TTC549 (cell line): Measurements from ENCODE around the gene GJB6.

Source experiments
- FAIRE-seq: peaks from 2 replicates; lab custom pipeline; 2012; peaks lifted over from hg19 to GRCh38; lab: Jason Lieb, UNC

Gene GJB6

DNA sequence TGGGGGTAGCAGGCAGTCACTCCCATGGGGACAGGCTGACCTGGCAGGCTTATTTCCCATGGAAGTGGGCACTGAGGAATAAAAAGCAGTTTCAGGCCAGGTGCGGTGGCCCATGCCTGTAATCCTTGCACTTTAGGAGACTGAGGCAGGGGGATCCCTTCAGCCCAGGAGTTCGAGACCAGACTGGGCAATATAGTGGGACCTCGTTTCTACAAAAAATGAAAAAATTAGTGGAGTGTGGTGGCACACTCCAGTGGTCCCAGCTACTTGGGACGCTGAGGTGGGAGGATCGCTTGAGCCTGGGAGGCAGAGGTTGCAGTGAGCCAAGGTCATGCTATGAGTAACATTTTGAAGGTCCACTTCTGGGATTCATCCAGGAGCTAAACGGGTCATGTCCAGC is 45.3 kb downstream of the GJB6 start:
- no peak for FAIRE-seq

DNA sequence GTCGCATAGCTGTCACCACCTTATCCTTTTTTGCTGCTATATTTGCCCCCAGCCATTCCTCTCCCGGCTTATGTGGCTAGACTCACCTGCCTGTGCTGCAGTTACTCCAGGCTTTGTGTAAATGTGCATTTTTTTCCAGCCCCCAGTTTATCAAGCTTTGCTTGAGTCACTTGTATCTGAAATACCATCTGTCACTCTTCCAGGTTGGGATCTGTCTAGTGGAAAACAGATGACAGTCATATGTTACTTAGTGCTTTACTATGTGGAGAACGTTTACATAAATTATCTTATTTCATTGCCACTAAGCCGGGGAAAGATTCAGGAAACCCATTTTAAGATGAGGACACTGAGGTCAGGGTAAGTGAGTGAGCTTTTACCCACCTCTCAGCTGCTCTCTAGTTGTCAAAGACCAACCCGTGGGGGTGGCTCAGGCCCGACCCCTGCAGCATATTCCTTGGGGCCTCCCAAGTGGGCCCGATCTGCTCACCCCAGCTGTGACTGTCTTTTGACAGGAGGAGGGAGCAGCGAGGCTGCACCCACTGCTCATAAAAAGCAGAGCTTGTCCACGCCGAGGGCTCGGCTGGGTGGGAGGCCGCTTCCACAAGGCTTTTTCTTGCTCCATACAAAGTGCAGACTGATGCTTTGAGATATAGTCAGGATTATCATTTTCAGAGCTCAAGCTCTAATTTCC is 46.6 kb downstream of the GJB6 start:
- FAIRE-seq, result no peak

DNA sequence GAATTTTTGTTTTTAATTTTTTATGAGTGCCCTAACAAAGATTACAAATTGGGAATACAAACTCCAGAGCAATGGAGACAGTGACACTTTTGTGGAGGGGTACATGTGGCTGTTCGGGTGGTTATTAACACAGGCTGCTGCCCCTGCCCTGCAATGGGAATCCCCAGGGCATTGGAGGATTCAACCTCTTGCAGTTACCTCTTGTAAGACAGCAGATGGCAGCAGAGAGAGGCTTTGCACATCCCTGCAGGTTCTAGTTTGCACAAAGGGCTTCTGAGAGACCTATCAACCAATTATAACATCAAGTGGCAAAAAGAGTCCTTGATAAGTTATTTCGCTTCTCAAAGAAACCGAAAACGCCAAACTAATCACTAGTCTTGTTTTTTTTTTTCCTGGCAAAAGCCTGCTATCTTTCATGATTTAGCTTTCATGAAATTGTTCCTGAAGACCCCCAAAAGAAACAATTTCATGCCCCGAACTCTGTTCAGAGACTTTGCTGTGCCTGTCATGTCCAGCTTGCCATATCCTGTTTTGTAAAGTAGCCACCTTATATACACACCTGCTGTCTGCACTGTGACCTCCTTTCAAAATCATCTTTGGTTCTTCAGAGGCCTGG is 49.8 kb downstream of the GJB6 start:
- peak; percentile 67 for FAIRE-seq

DNA sequence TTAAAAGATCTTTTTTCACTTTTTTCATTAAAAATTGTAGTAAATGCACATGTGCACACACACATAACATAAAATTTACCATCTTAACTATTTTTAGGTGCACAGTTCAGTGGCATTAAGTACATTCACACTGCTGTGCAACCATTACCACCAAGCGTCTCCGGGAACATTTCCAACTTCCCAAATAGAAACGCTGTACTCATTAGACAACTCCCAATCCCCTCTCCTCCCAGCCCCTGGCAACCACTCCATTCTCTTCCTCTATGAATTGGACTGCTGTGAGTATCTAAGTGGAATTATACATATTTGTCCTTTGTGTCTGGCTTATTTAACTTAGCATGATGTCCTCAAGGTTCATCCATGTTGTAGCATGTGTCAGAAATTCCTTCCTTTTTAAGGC is 50.9 kb downstream of the GJB6 start:
- no peak for FAIRE-seq

DNA sequence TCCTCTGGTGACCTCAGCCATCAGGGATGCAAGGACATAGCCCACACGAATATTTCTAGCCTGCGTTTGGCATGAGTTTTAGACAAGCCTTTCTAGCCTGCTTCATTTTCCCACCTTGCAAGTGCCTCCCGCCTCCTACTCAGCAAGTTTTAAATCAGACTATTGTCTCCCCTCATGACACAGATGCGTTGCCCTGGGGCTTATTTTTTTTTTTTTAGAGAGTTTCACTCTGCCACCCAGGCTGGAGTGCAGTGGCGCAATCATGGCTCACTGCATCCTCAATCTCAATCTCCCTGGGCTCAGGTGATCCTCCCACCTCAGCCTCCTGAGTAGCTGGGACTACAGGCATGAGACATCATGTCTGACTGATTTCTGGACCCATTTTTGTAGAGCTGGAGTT is 54.0 kb downstream of the GJB6 start:
- FAIRE-seq, result no peak

DNA sequence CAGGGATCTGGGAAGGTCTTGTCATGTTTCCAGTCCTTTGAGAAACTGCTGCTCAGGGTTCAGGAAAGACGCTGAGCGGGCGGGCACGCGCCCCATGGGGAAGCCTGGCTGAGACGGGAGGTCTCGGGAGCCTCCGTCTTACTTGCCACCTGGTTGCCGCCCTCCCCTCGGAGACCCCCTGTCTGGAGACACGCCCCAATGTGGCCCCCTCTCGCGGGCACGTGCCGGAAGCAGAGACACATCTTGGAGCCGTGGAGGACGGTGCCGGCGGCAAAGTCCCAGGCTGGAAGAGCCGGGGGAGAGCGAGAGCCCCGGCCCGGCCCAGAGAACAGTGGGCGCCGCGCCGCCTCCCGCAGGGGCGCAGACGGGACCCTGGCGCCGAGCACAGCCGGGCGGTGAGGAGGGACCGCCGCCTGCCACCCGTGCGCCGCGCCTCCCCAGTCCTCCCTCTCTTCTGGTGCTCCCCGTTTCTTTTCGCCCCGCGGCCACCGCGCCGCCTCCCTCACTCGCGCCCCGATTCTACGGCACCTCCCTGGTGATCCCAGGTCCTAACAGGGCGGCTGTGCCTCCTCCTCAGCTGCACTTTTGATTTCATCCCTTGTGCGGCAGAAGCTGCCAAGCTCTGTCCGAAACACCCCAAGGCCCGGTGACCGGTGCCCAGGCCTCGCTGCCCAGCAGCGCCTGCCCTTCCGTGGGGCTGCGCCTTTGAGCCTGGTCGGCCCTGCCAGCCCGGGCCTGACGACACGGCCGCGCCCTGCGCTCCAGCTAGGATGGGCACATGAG is 54.9 kb downstream of the GJB6 start:
- FAIRE-seq, result no peak

DNA sequence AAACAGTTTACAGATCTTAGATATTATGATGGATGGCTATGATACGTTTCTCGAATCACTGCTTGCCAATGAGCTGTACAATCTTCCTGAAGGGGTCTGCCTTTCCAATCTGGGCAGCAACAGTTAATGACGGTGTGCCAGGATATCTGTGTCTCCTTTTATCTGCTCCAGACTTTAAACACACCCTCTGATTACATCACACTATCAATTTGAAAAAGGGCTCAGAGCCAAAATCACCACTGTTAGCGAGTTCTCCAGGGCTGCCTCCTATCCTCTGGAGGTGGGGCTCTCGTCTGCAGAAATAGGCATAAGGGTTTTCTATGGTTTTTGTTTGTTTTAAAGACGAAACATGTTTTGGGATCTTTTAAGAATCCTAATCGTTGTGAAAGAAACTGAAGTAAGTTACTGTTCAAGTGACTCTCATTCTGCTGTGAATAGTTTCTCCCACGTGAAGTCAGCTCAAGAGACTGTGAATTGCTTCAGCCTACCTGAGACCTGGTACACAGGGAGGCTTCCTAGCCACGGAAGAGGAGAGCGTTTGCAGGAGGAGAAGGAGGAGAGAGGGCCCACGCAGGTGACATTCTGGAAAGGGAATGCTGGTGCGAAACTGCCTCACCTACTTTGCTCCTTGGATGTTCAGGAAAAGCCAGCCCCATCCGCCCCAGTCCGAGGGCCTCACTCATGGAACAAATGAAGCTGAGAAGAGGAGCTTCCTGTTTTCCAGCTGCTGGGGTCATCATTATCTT is 56.0 kb downstream of the GJB6 start:
- no peak for FAIRE-seq

DNA sequence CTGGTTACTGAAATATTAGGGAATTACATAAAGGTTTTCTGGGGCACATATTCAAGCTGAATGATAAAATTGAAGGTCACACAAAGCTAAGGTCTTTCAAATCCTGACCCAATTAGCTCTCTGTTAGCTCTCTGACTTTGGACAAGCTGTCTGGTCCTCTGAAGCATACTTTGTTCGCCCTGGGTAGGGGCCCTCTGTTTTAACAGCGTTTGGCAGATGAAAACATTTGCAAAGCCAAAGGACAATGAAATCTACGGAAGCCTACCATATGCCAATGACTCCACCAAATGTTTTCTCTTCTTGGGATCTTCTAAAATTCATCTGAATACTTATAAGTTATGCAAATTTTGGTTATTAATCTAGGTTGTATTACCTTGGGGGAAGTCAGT is 56.7 kb downstream of the GJB6 start:
- no peak for FAIRE-seq

DNA sequence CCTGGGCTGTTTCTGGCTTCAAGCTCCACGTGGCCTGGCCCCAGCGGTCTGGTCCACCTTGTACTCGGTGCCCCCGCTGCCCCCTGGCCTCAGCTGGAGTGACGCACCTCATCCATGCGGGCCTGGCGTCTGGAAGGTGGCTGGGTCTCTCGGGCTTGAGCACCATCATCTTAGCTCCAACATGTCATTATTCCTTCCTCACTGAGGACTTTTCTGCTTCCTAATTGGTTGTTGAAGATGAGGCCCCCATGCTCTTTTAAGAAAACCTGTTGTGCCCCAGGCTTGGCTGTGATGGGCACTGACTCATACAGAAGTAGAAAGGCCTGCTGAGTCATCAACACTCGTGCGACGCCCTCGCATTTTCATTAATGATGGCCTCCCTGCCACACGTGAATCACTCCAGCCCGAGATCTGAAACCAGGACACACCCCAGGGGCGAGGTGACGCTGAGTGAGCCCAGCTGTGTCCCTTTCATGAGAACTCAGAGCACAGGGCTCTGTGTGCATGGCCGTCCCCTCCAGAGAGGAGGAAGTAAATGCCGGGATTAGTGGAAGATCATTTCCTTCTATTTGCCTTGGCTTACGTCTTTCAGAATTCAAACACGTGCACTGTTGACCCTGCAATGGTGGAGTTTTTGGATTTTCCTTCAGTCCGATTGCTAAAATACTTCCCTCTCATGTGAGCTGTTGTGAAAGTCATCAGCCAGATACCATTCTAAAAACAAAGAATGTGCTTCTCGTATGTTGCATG is 57.3 kb downstream of the GJB6 start:
- FAIRE-seq, result no peak

DNA sequence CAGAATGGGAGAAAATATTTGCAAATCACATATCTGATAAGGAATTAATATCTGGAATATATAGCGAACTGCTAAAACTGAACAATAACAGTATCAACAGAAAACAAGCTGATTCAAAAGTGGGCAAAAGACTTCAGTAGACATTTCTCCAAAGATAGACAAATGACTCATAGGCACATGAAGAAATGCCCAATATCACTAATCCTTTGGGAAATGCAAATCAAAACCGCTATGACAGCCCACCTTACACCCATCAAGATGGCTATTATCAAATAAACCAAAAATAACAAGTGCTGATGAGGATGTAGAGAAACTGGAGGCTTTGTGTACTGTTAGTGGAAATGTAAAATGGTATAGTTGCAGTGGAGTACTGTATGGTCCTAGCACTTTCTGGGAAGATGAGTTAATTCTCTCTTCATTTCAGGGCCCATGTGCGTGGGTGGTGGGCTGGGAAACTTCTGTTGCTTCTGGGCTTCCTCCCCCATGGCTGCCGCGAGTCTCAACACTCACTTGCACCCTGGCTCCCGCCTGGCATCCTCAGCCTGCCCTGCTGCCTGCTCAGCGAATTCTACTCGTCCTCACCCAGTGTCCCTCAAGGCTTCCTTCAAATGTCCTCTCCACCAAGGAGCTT is 58.9 kb downstream of the GJB6 start:
- FAIRE-seq, result no peak
